Upper lobe of right lung (tissue), 1 donor: ENCODE results near the gene GNG4. TPM values are rescaled to one million over a fixed set of nuclear protein-coding genes. Genes with fewer than 3 reads are reported as not detected.
"Not testable (repeated sequence)": the region's sequence is repeated elsewhere in the genome, so short reads cannot be mapped to it uniquely, and the experiment has no call there.

Experiments used
- ATAC-seq: fragments of 200-7000 bp; cut with Tn5 transposase; one replicate; pipeline ENCODE4 v1.9.1; 2020; ENCODE audit warnings: mild to moderate bottlenecking, moderate library complexity
- DNase-seq: peaks from one replicate; pipeline ENCODE4 v3.0.0-alpha.2; 2020
- H3K27ac ChIP-seq: fragments of 200-600 bp; one replicate; pipeline ENCODE4 v1.8.0; 2022
- H3K27me3 ChIP-seq: fragments of 200-600 bp; one replicate; pipeline ENCODE4 v1.8.0; 2022; ENCODE audit warnings: mild to moderate bottlenecking
- H3K36me3 ChIP-seq: fragments of 200-600 bp; one replicate; pipeline ENCODE4 v1.8.0; 2022
- H3K4me1 ChIP-seq: fragments of 200-600 bp; one replicate; pipeline ENCODE4 v1.8.0; 2022
- H3K4me3 ChIP-seq: fragments of 200-600 bp; one replicate; pipeline ENCODE4 v1.8.0; 2022; ENCODE audit warnings: mild to moderate bottlenecking
- H3K9me3 ChIP-seq: fragments of 200-600 bp; one replicate; pipeline ENCODE4 v1.8.0; 2022
- intact Hi-C: fragments of 100-400 bp; cut with DNase I; formaldehyde crosslinking; loops from one replicate; pipeline ENCODE4 v1.11.0; 2022
- total RNA-seq: library from RNA; stranded (reverse); fragmentation: NEBNext Ultra II Directional; extraction: Animal tissue kit (Norgen Biotek cat#: 25700); gene quantifications from one replicate; pipeline ENCODE4 v1.2.1, GENCODE V29; 2021
- TF ChIP-seq, protein P1 (sequence below): fragments of 200-600 bp; IDR thresholded peaks from one replicate; pipeline ENCODE4 v1.8.0; 2022; ENCODE audit warnings: antibody characterized with exemption
- donor health status: DM: no; HTN: yes; CAD: no; lungs with severe emphysema.

GNG4 gene
- total RNA-seq, 1 donor from 2014 or later, result not detected

DNA sequence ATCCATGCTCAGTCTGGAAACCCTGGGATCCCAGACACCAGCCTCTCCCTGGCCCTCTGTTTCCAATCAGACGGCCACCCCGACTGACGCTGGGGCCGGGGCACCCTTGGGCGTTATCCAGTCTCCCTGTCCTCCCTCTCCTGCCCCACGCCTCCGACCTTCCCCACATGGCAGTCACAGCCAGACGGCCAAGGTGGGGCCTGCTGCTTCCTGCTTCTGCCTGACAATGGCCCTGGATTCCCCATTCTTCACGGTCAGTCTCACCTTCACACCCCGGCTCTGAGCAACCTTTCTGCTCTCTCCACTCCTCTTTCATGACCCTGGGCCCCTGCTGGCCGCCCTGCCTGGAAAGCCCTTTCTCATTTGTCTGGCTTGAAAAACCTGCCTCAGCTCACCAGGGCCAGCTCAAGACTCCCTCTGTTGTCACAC is 6.6 kb downstream of the GNG4 start:
- H3K4me3 ChIP-seq, result no peak overlapping the region
- peaks cover 34% of the 10 kb centered on the region for H3K27me3 ChIP-seq
- no peaks in the 10 kb centered on the region for H3K36me3 ChIP-seq
- ATAC-seq, result no peak
- H3K4me1 ChIP-seq, result no peaks in the 10 kb centered on the region
- H3K9me3 ChIP-seq, result no peaks in the 10 kb centered on the region
- TF ChIP-seq, protein P1, sequence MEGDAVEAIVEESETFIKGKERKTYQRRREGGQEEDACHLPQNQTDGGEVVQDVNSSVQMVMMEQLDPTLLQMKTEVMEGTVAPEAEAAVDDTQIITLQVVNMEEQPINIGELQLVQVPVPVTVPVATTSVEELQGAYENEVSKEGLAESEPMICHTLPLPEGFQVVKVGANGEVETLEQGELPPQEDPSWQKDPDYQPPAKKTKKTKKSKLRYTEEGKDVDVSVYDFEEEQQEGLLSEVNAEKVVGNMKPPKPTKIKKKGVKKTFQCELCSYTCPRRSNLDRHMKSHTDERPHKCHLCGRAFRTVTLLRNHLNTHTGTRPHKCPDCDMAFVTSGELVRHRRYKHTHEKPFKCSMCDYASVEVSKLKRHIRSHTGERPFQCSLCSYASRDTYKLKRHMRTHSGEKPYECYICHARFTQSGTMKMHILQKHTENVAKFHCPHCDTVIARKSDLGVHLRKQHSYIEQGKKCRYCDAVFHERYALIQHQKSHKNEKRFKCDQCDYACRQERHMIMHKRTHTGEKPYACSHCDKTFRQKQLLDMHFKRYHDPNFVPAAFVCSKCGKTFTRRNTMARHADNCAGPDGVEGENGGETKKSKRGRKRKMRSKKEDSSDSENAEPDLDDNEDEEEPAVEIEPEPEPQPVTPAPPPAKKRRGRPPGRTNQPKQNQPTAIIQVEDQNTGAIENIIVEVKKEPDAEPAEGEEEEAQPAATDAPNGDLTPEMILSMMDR, result no peak
- no peak overlapping the region for H3K27ac ChIP-seq
- DNase-seq, result no peak
- intact Hi-C loops, result no loop called here

- DNase-seq (no peak), ATAC-seq (peak; percentile 34)
- no peaks in the 10 kb centered on the region for H3K4me1 ChIP-seq
- intact Hi-C loops, result no loop called here
- peak overlapping the region; percentile 26 for H3K4me3 ChIP-seq
- no peaks in the 10 kb centered on the region for H3K36me3 ChIP-seq
- H3K27ac ChIP-seq, result peak overlapping the region; percentile 42
- no peaks in the 10 kb centered on the region for H3K9me3 ChIP-seq
- peaks cover 28% of the 10 kb centered on the region for H3K27me3 ChIP-seq
- TF ChIP-seq, protein P1, result no peak
These were observed 7.3 kb downstream of the GNG4 start for GRCh38 chr1:235642011-235642942.

GRCh38 chr1:235640580-235640979 is 9.0 kb downstream of the GNG4 start:
- ATAC-seq (no peak), DNase-seq (no peak)
- H3K27ac ChIP-seq, result no peak overlapping the region
- no peaks in the 10 kb centered on the region for H3K9me3 ChIP-seq
- no peaks in the 10 kb centered on the region for H3K36me3 ChIP-seq
- H3K4me3 ChIP-seq, result no peak overlapping the region
- TF ChIP-seq, protein P1, result no peak
- intact Hi-C loops, result no loop called here
- peaks cover 16% of the 10 kb centered on the region for H3K27me3 ChIP-seq
- no peaks in the 10 kb centered on the region for H3K4me1 ChIP-seq

- ATAC-seq (no peak), DNase-seq (no peak)
- TF ChIP-seq, protein P1, result no peak
- H3K27me3 ChIP-seq, result peaks cover 11% of the 10 kb centered on the region
- no peak overlapping the region for H3K27ac ChIP-seq
- H3K36me3 ChIP-seq, result no peaks in the 10 kb centered on the region
- no peaks in the 10 kb centered on the region for H3K4me1 ChIP-seq
- intact Hi-C loops, result no loop called here
- no peak overlapping the region for H3K4me3 ChIP-seq
- H3K9me3 ChIP-seq, result no peaks in the 10 kb centered on the region
These were observed 10.1 kb downstream of the GNG4 start for GRCh38 chr1:235639226-235640205.

DNA sequence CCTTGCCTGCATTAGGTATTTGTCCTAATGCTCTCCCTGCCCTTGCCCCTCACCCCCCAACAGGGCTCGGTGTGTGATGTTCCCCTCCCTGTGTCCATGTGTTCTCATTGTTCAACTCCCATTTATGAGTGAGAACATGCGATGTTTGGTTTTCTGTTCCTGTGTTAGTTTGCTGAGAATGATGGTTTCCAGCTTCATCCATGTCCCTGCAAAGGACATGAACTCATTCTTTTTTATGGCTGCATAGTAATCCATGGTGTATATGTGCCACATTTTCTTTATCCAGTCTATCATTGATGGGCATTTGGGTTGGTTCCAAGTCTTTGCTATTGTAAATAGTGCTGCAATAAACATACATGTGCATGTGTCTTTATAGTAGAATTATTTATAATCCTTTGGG is 11.0 kb downstream of the GNG4 start:
- H3K27ac ChIP-seq, H3K4me3 ChIP-seq, intact Hi-C loops, DNase-seq, H3K4me1 ChIP-seq, ATAC-seq, H3K9me3 ChIP-seq, H3K36me3 ChIP-seq: not testable (repeated sequence)
- H3K27me3 ChIP-seq, result peaks cover 11% of the 10 kb centered on the region
